RWPE2 (cell line): ENCODE results near the gene RXRA.

Experiments used
- ATAC-seq: fragments of 200-7000 bp; cut with Tn5 transposase; 3 replicates; pipeline ENCODE4 v1.9.1; 2021; ENCODE audit warnings: low read depth
- DNase-seq: peaks from one replicate; pipeline ENCODE4 v3.0.0-alpha.2; 2020; ENCODE audit warnings: low spot score
- H3K27ac ChIP-seq: fragments of 450-650 bp; 2 replicates; pipeline ENCODE4 v1.5.1; 2017; ENCODE audit warnings: mild to moderate bottlenecking; ENCODE audit not compliant: poor library complexity, severe bottlenecking
- H3K27me3 ChIP-seq: fragments of 250-450 bp; sonication (Bioruptor Pico); 2 replicates; pipeline ENCODE4 v1.5.1; 2021; ENCODE audit warnings: mild to moderate bottlenecking, moderate library complexity; ENCODE audit not compliant: insufficient read depth, poor library complexity, severe bottlenecking
- H3K36me3 ChIP-seq: fragments of 250-450 bp; sonication (Bioruptor Pico); 2 replicates; pipeline ENCODE4 v1.5.1; 2020; ENCODE audit warnings: low read depth, mild to moderate bottlenecking, moderate library complexity
- H3K4me1 ChIP-seq: fragments of 250-450 bp; sonication (Bioruptor Pico); 2 replicates; pipeline ENCODE4 v1.5.1; 2021; ENCODE audit warnings: mild to moderate bottlenecking, moderate library complexity; ENCODE audit not compliant: insufficient read depth, poor library complexity, severe bottlenecking
- H3K4me3 ChIP-seq: fragments of 250-450 bp; sonication (Bioruptor Pico); 2 replicates; pipeline ENCODE4 v1.5.1; 2021; ENCODE audit warnings: mild to moderate bottlenecking, moderate library complexity; ENCODE audit not compliant: severe bottlenecking
- H3K9me3 ChIP-seq: fragments of 250-450 bp; sonication (Bioruptor Pico); 2 replicates; pipeline ENCODE4 v1.5.1; 2021; ENCODE audit warnings: mild to moderate bottlenecking, moderate library complexity; ENCODE audit not compliant: severe bottlenecking
- TF ChIP-seq, protein P1 (sequence below): fragments of 450-650 bp; IDR thresholded peaks from one replicate; pipeline ENCODE4 v1.5.1; 2017; ENCODE audit warnings: mild to moderate bottlenecking, moderate library complexity; ENCODE audit not compliant: poor library complexity, severe bottlenecking

RXRA gene

DNA sequence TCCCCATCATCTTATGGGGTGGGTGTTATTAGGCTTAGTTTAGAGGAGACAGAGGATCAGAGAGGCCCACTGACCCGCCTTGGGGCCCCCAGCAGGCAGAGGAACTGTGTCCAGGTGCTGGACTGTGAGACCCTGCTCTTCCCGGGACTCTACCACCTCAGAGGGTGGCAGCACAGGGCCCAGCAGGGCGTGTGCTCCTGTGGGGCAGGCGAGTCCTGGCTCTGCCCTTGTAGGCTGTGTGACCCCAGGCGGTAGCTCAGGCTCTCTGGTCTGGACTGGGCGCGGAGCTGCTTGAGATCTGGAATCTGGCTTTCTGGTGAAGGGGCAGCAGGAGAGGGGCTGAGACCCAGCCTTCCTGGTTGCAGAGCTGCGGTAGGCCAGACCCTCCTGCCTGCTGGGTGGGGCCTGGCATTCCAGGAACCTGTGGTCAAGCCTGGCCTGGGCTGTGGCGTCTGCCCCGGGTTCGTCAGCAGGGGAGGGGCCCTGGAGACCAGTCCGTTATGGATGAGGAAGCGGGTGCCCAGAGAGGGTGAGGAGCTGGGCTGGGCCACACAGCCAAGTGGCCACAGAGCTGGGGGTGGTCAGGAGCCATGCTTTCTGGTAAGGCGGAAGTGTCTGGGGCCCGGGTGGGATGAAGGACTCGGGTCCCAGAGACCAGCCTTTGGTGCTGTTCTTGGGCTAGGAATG, 46.5 kb downstream of the RXRA start:
- TF ChIP-seq, protein P1, sequence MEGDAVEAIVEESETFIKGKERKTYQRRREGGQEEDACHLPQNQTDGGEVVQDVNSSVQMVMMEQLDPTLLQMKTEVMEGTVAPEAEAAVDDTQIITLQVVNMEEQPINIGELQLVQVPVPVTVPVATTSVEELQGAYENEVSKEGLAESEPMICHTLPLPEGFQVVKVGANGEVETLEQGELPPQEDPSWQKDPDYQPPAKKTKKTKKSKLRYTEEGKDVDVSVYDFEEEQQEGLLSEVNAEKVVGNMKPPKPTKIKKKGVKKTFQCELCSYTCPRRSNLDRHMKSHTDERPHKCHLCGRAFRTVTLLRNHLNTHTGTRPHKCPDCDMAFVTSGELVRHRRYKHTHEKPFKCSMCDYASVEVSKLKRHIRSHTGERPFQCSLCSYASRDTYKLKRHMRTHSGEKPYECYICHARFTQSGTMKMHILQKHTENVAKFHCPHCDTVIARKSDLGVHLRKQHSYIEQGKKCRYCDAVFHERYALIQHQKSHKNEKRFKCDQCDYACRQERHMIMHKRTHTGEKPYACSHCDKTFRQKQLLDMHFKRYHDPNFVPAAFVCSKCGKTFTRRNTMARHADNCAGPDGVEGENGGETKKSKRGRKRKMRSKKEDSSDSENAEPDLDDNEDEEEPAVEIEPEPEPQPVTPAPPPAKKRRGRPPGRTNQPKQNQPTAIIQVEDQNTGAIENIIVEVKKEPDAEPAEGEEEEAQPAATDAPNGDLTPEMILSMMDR = no peak
- Histone ChIP-seq H3K27me3 (no peaks in the 10 kb centered on the region), H3K36me3 (no peaks in the 10 kb centered on the region), H3K4me3 (no peak overlapping the region), H3K27ac (peak overlapping the region; percentile 95), H3K4me1 (peaks cover 59% of the 10 kb centered on the region), H3K9me3 (no peaks in the 10 kb centered on the region)
- DNase-seq (no peak), ATAC-seq (peak; percentile 40)

DNA sequence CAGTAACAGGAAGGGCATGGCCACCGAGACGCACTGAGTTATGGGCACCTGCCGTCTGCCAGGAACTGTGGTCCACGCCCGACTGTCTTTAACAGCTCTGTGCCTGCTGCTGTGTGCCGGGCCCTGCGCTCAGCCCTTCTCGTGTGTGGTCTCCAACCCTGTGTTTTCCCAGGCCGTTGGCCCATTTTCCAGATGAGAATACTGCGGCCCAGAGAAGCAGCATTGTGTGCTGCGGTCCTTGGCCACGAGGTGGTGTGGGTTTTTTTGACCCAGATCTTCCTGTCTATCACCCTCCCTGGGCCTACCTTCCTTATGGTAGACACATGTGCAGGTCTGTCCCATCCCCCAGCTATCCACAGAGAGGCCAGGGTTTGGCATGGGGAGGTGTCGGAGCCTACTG, 47.0 kb downstream of the RXRA start:
- no peak for ATAC-seq
- no peak for DNase-seq
- TF ChIP-seq, protein P1 = peak; percentile 17
- no peaks in the 10 kb centered on the region for H3K9me3 ChIP-seq
- no peaks in the 10 kb centered on the region for H3K27me3 ChIP-seq
- no peak overlapping the region for H3K4me3 ChIP-seq
- no peaks in the 10 kb centered on the region for H3K36me3 ChIP-seq
- peak overlapping the region; percentile 95 for H3K27ac ChIP-seq
- peaks cover 64% of the 10 kb centered on the region for H3K4me1 ChIP-seq

DNA sequence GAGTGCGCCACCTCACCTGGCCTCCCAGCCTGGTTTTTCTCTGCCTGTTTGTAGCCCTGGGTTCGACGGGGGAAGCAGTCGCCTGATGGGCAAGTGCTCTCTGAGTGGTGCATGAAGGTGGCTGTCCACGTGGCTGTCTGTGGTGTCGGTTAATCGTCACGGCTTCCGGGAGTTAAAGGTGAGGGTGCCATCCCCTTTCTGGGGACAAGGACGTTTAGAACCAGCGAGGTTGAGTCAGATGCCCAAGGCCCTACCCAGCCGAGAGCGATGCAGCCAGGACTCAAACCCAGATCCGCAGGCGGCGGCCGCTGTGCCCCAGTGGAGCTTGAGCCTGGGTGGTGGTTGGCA, 47.7 kb downstream of the RXRA start:
- H3K27ac ChIP-seq = peak overlapping the region; percentile 95

DNA sequence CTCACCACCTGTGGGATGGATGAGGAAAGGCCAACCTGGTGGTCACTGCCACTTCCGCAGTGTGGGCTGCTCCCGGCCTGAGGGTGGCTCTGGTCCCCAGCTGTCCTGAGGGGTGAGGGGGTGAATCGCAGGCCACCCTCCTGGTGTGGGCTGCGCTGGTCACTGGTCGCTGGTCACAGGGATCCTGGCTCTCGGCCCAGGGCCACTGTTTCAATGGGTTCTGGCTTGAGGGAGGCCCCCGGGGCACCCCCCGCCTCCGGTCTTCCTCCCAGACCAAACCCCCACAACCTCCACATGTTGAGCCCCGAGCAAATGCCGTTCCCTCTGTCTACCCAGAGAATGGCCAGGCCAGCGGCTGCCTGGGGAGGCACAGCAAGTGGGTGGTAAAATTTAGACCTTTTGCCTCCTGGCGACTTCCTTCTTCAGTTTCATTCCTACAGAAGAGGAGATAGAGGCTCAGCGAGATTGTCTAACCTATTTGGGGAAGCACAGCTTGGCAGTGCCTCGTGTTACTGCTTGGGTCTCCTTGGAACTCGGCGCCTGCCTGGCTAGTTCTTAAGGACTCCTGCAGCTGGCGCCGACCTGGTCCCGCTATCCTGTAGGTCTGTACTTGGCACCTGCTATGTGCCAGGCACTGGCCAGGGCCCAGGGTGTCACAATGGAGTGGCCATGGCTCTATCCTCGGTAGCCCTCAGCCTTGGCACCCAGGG, 48.2 kb downstream of the RXRA start:
- Histone ChIP-seq H3K4me1 (peaks cover 75% of the 10 kb centered on the region), H3K27ac (peak overlapping the region; percentile 95), H3K36me3 (no peaks in the 10 kb centered on the region), H3K27me3 (no peaks in the 10 kb centered on the region), H3K9me3 (no peaks in the 10 kb centered on the region), H3K4me3 (no peak overlapping the region)
- ATAC-seq (no peak), DNase-seq (no peak)
- TF ChIP-seq, protein P1 = no peak

More for the DNA sequence above, 47.7 kb downstream of the RXRA start:
- H3K36me3 ChIP-seq = no peaks in the 10 kb centered on the region
- H3K9me3 ChIP-seq = no peaks in the 10 kb centered on the region
- no peak for DNase-seq
- no peaks in the 10 kb centered on the region for H3K27me3 ChIP-seq
- TF ChIP-seq, protein P1 = no peak
- H3K4me1 ChIP-seq = peaks cover 71% of the 10 kb centered on the region
- no peak for ATAC-seq
- H3K4me3 ChIP-seq = no peak overlapping the region

DNA sequence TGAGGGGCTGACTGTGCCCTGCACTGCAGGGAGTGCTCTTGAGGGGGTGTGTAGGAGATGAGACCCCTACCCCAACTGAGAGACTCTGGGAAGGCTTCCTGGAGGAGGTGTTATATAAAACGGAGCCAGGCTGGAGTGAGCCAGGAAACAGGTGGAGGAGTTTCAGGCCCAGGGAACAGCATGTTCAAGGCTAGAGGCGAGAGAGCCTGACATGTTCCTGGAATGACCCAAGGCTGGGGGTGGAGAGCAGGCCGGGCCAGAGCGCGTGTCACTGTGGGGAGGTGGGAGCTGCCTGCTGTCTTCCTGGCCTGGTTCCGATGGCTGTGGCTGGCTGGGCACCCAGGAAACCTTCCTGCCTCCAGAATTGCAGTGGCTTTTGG, 48.7 kb downstream of the RXRA start:
- ATAC-seq = no peak
- no peak overlapping the region for H3K4me3 ChIP-seq
- H3K27ac ChIP-seq = peak overlapping the region; percentile 95
- H3K27me3 ChIP-seq = no peaks in the 10 kb centered on the region
- H3K36me3 ChIP-seq = no peaks in the 10 kb centered on the region
- TF ChIP-seq, protein P1 = no peak
- no peak for DNase-seq
- H3K4me1 ChIP-seq = peaks cover 75% of the 10 kb centered on the region
- H3K9me3 ChIP-seq = no peaks in the 10 kb centered on the region
